ACC112 (cell line): ENCODE results near the gene PTPRG.

ENCODE experiments used
- H2AFZ ChIP-seq: fragments of 200-600 bp; sonication (generic); one replicate; pipeline ENCODE4 v1.6.0; 2017; ENCODE audit warnings: antibody characterized with exemption, low read length; ENCODE audit not compliant: unreplicated experiment
- H3K27ac ChIP-seq: fragments of 200-600 bp; sonication (generic); 2 replicates; pipeline ENCODE4 v1.5.1; 2014; ENCODE audit warnings: low read depth, mild to moderate bottlenecking, antibody characterized with exemption, low read length, moderate library complexity
- H3K27me3 ChIP-seq: fragments of 200-600 bp; sonication (generic); 2 replicates; pipeline ENCODE4 v1.6.1; 2014; ENCODE audit warnings: mild to moderate bottlenecking, antibody characterized with exemption, low read length, moderate library complexity, mixed read lengths; ENCODE audit not compliant: insufficient read depth
- H3K36me3 ChIP-seq: fragments of 200-600 bp; sonication (generic); 2 replicates; pipeline ENCODE4 v1.6.1; 2016; ENCODE audit warnings: mild to moderate bottlenecking, antibody characterized with exemption, low read length, moderate library complexity, mixed read lengths; ENCODE audit not compliant: insufficient read depth
- H3K4me1 ChIP-seq: fragments of 200-600 bp; sonication (generic); one replicate; pipeline ENCODE4 v1.6.1; 2016; ENCODE audit warnings: low read length, mixed read lengths; ENCODE audit not compliant: insufficient read depth, unreplicated experiment, control insufficient read depth
- H3K4me3 ChIP-seq: fragments of 200-600 bp; sonication (generic); 2 replicates; pipeline ENCODE4 v1.5.1; 2014; ENCODE audit warnings: mild to moderate bottlenecking, low read depth, low read length
- H3K79me2 ChIP-seq: fragments of 200-600 bp; sonication (generic); one replicate; pipeline ENCODE4 v1.6.0; 2016; ENCODE audit warnings: low read length; ENCODE audit not compliant: control insufficient read depth, unreplicated experiment, insufficient read depth

The PTPRG gene

DNA sequence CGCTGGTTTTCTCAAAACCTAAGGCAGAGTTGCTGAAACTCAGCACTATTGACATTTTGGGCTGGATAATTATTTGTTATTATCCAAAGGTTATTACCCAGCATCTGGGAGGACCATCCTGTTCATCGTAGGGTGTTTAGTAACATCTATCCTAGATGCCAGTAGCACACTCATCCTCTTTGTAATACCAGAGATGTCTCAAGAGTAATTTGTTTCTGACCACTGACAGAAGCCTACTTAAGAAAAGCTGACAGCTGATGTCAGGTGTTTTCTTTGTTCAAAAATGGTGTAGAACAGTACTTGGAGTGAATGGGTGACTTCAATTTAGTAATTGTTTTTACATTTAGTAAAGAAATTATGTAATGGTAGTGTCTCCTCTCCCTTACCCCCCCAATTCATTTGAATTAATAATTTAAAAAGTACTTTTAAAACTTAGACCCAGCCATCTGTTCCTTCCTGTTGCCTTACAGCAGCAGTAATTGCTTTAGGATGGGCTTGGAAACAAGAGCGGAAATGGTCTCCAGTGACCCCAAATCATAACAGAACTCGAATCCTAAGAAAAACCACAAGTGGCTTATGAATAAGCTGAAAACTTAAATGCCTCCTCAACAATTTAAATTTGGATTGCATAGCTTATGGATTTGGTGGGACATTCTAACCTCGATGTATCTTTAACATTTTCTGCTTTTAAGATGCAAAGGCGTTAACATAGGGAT is 105.4 kb downstream of the PTPRG start:
- Histone ChIP-seq H3K4me1 (peaks cover 18% of the 10 kb centered on the region), H2AFZ (no peak overlapping the region), H3K27me3 (no peaks in the 10 kb centered on the region), H3K79me2 (peaks cover 30% of the 10 kb centered on the region), H3K36me3 (no peaks in the 10 kb centered on the region), H3K4me3 (no peak overlapping the region), H3K27ac (no peak overlapping the region)

DNA sequence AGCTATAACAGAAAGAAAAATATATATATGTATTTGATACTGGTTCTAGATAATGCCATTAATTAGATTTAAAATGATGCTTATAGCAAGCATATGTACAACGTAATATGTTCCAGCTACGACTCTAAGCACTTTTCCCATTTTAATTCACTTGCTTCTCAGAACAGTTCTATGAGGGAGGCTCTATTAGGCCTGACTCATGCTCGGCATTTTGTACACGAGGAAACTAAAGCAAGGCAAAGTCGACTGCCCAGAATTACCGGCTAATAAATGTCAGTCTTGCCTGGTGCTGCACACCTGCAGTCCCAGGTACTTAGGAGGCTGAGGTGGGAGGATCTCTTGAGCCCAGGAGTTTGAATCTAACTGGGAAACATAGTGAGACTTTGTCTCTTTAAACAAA is 106.0 kb downstream of the PTPRG start:
- Histone ChIP-seq H3K36me3 (no peaks in the 10 kb centered on the region), H3K79me2 (peaks cover 30% of the 10 kb centered on the region), H3K27me3 (no peaks in the 10 kb centered on the region), H3K27ac (no peak overlapping the region), H2AFZ (no peak overlapping the region), H3K4me1 (peaks cover 18% of the 10 kb centered on the region), H3K4me3 (no peak overlapping the region)

DNA sequence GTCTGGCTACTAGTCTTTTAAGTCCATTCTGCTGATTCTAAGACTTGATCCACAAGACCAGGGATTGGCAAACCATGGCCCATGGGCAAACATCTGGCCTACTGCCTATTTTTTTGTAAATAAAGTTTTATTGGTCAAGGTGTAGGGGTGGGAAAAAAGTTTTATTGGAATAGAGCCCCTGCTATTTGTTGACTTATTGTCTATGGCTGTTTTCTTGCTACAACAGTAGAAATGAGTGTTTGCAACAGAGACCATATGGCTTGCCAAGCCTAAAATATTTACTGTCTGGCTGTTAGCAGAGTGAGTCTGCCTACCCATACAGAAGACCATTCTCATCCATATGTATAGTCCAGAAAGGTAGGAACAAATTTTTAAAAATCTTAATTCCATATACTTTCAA is 106.4 kb downstream of the PTPRG start:
- Histone ChIP-seq H2AFZ (no peak overlapping the region), H3K4me1 (peaks cover 18% of the 10 kb centered on the region), H3K27ac (no peak overlapping the region), H3K4me3 (no peak overlapping the region), H3K79me2 (peaks cover 30% of the 10 kb centered on the region), H3K27me3 (no peaks in the 10 kb centered on the region), H3K36me3 (no peaks in the 10 kb centered on the region)

DNA sequence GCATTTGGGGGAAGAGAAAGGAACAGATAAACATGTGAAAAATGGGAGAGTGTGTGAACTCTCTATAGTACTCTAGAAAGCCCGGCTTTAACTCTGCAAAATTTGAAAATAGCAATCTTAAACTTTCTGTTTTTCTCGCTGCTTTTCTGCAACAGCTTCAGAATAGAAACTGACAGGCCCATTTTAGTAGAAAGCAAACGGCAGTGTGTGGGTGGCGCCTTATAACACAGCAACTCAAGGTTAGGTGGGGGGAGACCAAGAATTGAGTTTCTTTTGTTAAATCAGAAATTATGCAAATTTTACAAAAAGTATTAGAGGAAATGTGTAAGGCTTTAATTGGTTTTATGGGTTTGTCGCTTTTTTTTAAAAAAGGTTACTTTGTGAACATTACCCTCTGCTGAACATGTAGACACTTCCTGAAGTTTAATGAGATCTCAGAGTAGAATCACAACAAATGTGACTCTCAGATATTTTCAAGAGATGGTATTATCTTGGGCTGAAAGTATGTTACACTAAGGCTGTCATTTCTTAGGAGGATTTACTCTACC is 107.0 kb downstream of the PTPRG start:
- H3K27ac ChIP-seq: no peak overlapping the region
- peaks cover 15% of the 10 kb centered on the region for H3K4me1 ChIP-seq
- no peaks in the 10 kb centered on the region for H3K36me3 ChIP-seq
- H3K27me3 ChIP-seq: no peaks in the 10 kb centered on the region
- H2AFZ ChIP-seq: no peak overlapping the region
- H3K4me3 ChIP-seq: no peak overlapping the region
- H3K79me2 ChIP-seq: peaks cover 30% of the 10 kb centered on the region

DNA sequence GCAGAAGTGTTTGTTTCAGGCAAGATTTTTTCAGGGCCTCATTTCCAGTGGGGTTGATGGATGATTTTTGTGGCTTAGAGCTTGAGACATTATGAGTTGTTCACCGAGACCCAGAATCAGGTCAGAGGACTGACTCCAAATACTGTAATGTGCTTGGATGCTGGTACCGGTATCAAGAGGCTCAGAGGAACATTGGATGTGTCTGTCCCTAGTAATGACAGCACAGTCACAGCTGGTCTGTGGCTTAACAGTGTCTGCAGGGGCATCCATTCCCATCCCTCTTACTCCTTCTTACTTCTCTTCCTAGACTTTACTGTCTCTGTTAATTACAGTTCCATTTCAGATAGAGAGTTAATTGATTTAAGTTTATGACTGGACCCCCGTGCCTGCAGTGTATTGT is 107.8 kb downstream of the PTPRG start:
- Histone ChIP-seq H3K36me3 (no peaks in the 10 kb centered on the region), H2AFZ (no peak overlapping the region), H3K27ac (no peak overlapping the region), H3K27me3 (no peaks in the 10 kb centered on the region), H3K4me3 (no peak overlapping the region), H3K79me2 (peaks cover 30% of the 10 kb centered on the region), H3K4me1 (peaks cover 7% of the 10 kb centered on the region)

DNA sequence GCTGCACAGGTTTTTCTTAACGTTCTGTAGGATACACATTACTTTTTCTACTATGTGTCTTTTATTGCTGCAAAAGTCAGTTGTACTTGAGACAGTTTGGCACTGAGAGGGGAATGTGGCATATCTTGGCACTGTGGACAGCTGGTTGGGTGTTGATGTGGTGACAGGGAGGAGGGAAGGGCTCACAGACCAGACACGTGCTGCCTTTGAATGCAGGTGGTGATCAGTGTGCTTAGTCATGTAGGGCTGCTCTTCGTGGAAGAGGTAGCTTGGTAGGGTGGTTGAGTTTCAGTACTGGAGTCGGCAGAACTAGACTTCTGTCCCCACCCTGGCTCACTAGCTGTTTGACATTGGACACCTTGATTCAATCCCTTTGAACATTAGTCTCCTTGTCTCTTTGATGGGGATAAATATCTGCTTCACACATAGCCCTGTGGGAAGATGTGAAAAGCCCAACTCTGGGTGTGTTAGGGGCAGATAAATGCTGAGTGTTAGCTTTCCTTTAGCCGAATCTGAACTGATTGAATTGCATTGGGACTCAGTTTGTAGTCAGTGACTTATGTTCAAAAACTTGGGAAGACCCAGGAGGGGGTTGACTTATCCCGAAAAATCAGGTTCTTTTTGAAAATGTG is 108.4 kb downstream of the PTPRG start:
- Histone ChIP-seq H3K27me3 (no peaks in the 10 kb centered on the region), H3K79me2 (peaks cover 30% of the 10 kb centered on the region), H3K27ac (no peak overlapping the region), H3K36me3 (no peaks in the 10 kb centered on the region), H3K4me3 (no peak overlapping the region), H2AFZ (no peak overlapping the region), H3K4me1 (peaks cover 3% of the 10 kb centered on the region)

DNA sequence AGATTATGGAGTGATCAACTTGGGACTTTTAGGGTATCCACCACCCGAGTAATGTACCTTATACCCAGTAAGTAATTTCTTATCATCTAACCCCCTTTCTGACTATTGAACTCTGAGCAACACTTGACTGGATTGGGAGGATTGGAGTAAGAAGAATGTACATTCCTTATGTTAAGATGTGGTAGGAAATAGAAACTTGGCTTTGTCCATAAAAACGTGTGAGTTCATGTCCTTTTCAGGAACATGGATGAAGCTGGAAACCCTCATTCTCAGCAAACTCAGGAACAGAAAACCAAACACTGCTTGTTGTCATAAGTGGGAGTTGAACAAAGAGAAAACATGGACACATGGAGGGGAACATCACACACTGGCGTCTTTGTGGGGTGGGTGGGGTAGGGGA is 112.3 kb downstream of the PTPRG start:
- Histone ChIP-seq H2AFZ (no peak overlapping the region), H3K27me3 (no peaks in the 10 kb centered on the region), H3K79me2 (peaks cover 23% of the 10 kb centered on the region), H3K27ac (no peak overlapping the region), H3K4me1 (no peaks in the 10 kb centered on the region), H3K4me3 (no peak overlapping the region), H3K36me3 (no peaks in the 10 kb centered on the region)

DNA sequence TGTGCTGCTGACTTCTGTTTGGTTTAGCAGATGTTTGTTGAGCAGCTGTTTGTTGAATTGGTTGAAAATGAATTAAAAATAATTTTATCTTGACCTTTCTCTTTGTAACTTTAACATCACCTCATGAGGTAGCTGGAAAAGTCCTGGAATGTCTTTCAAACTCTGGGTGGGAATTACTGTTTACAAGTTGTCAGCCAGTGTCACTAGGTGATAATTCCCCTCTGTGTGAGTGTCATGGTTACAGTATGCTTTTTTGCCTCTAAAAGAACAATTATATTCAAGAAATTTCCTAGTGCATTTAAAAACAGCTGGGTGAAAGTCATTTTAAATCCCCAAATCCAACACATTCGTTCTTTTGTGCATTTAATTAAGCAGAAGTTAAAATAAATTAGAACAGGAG is 113.2 kb downstream of the PTPRG start:
- Histone ChIP-seq H3K36me3 (no peaks in the 10 kb centered on the region), H3K4me3 (no peak overlapping the region), H3K27ac (no peak overlapping the region), H3K79me2 (peaks cover 14% of the 10 kb centered on the region), H3K27me3 (no peaks in the 10 kb centered on the region), H2AFZ (no peak overlapping the region), H3K4me1 (no peaks in the 10 kb centered on the region)

DNA sequence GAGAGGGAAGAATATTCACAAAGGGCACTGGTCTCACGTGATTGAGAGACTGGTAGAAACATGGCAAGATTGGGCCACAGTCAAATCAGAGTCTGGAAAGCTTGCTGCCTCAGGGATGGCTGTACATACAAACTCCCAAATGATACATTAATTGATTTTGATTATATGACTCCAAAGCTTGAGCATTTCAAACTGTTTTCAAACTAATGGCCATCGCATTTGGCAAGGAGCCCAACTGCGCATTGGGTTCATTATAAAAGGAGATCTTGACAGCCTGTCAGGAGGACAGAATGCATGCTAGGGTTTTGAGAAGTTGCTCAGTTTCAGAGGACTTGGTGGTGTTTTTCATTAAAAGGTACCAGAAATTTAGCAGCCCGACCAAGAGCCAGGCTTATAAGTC is 117.7 kb downstream of the PTPRG start:
- Histone ChIP-seq H3K27ac (no peak overlapping the region), H2AFZ (no peak overlapping the region), H3K27me3 (no peaks in the 10 kb centered on the region), H3K4me1 (no peaks in the 10 kb centered on the region), H3K36me3 (no peaks in the 10 kb centered on the region), H3K79me2 (peaks cover 14% of the 10 kb centered on the region), H3K4me3 (no peak overlapping the region)

DNA sequence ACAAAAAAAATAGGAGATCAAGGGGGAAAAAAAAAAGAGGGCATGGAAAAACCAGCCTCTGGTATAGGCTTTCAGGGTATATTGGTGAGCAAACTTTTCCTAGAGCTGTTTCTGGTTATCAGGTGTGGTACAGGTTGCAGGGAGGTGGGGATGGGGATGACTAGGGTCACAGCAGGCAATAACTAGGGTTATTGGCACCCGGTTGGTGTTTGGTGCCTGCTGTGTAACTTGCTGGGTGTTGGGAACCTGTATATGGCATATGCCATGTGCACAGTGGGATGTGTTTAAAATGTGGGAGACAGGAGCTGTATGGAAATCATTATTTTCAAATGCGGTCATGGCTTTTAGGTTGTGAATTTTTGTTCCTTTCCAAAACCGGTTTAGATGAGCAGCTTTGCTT is 119.2 kb downstream of the PTPRG start:
- H2AFZ ChIP-seq: no peak overlapping the region
- H3K27me3 ChIP-seq: no peaks in the 10 kb centered on the region
- H3K4me1 ChIP-seq: no peaks in the 10 kb centered on the region
- H3K36me3 ChIP-seq: no peaks in the 10 kb centered on the region
- H3K79me2 ChIP-seq: peaks cover 14% of the 10 kb centered on the region
- H3K27ac ChIP-seq: no peak overlapping the region
- H3K4me3 ChIP-seq: no peak overlapping the region

DNA sequence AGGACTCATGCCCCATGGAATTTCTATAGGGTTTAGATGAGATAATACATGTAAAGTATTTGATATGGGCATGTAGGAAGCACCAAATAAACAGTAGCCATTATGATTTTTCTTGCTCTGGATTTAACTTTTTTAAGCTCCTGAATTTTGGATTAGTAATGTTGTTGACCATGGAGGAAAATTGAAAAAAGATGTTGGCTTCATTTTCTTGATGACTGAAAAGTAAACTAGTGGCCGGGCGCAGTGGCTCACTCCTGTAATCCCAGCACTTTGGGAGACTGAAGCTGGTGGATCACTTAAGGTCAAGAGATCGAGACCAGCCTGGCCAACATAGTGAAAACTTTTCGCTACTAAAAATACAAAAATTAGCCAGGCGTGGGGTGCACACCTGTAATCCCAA is 120.3 kb downstream of the PTPRG start:
- H3K27ac ChIP-seq: no peak overlapping the region
- H3K79me2 ChIP-seq: peaks cover 14% of the 10 kb centered on the region
- H3K4me3 ChIP-seq: no peak overlapping the region
- H3K4me1 ChIP-seq: peaks cover 4% of the 10 kb centered on the region
- no peak overlapping the region for H2AFZ ChIP-seq
- no peaks in the 10 kb centered on the region for H3K27me3 ChIP-seq
- H3K36me3 ChIP-seq: no peaks in the 10 kb centered on the region
